Keratinocyte (primary cell): ENCODE data around the gene NACAD.

Experiments
- EZH2 ChIP-seq: IDR thresholded peaks from one replicate; pipeline ENCODE4 v1.6.1; 2012; ENCODE audit warnings: inconsistent platforms, mild to moderate bottlenecking, low read length, moderate library complexity
- TF ChIP-seq, protein P1 (sequence below), 3 experiments: IDR thresholded peaks in 1 of 3; conservative IDR thresholded peaks in 1 of 3; optimal IDR thresholded peaks in 1 of 3; 2 replicates in 2 of 3; 3 replicates in 1 of 3; pipeline versions ENCODE3 to v1.5.1; 2011; ENCODE audit warnings: low read length in 3 of 3, mild to moderate bottlenecking in 3 of 3, moderate library complexity in 2 of 3, control low read depth in 1 of 3, inconsistent platforms in 1 of 3; ENCODE audit not compliant: insufficient read depth in 2 of 3; ENCODE audit errors: extremely low read depth in 1 of 3

DNA sequence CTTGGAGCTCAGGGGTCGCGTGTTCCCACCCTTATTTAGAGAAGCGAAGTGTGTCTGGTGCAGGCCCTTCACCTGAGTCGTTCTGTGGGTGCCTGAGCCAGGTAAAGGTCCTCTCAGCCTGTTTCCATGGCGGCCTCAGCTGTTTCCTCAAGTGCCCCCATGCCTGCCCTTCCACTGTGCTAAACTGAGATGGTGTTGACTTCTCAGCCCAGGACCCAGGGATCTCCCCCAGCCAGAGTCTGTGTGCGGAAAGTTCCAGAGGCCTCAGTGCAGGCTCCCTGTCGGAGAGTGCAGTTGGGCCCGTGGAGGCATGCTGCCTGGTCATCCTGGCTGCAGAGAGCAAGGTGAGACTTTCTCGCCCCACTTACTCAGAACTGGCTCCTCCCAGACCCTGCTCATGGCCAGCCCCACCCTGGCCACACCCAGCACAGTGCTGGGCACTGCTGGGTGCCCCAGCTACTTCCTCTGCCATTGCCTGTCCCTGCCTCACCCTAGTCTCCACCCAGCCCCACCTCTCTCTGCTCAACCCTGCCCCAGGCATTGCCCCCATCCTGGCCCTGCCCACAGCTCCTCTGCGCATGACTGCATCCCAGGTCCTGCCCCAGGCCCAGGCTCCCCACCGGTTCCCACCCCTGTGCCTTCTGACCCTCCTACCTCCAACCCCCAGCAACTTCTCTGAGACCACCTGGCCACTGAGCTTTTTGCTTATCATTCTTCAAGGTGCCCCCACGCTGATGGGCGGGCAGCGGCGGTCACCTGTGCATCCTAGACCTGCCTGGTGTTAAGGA, 20.3 kb downstream of the NACAD start:
- TF ChIP-seq, protein P1, sequence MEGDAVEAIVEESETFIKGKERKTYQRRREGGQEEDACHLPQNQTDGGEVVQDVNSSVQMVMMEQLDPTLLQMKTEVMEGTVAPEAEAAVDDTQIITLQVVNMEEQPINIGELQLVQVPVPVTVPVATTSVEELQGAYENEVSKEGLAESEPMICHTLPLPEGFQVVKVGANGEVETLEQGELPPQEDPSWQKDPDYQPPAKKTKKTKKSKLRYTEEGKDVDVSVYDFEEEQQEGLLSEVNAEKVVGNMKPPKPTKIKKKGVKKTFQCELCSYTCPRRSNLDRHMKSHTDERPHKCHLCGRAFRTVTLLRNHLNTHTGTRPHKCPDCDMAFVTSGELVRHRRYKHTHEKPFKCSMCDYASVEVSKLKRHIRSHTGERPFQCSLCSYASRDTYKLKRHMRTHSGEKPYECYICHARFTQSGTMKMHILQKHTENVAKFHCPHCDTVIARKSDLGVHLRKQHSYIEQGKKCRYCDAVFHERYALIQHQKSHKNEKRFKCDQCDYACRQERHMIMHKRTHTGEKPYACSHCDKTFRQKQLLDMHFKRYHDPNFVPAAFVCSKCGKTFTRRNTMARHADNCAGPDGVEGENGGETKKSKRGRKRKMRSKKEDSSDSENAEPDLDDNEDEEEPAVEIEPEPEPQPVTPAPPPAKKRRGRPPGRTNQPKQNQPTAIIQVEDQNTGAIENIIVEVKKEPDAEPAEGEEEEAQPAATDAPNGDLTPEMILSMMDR (optimal IDR thresholded peaks at IDR 0.05 in 1 of 3, IDR thresholded peaks at IDR 0.05 in 1 of 3, conservative IDR thresholded peaks at IDR 0.05 in 1 of 3; ENCODE audit: extremely low read depth in 1 of 3, insufficient read depth in 2 of 3, low read length in 3 of 3): no peak
- no peak for TF ChIP-seq EZH2
